Activated T-cell treated with anti-CD3 and anti-CD28 coated beads for 4 hours (primary cell): ENCODE data around the gene NCOR2.

Source experiments
- DNase-seq: peaks from one replicate; pipeline ENCODE4 v3.0.0-alpha.2; 2020

Gene NCOR2

DNA sequence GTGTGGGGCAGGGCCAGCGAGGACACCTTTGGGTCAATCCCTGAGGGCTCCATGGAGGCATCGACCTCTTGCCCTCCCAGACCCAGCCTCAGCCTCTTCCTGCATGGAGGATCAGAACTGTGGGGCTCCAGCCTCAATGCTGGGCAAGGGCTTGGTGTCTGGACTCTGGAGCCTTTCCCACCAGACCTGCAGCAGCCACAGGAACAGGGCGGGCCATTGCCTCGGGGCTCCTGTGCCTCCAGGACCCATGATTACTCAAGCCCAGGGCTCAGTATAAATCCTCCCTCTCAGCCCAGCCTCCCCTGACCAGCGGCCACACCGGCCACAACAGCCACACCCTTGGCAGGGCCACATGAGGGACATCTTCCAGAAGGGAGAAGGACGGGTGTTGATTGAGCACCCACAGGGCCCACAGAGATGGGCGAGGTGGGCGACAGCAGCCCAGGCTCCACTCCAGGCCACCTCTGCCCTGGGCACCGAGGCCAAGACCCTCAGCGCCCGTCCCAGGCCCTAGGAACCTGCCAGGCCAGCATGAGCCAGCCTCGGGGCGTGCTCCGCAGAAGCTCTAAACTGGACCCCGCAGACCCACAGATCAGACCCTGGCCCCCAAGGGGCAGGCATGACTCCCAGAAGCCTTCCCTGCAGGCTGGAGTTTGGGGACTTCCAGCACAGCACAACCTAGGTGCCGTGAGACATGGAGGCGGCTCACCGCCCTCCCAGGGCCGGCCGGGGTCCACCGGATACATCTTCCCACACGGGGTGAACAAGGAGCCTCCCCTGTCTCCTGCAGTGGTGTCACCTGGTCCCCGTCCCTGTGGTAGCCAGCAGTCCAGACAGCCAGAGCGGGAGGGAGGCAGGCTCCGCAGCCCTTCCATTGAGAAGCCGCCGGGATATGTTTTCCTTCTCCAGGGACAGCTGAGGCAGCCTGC is 25.1 kb downstream of the NCOR2 start:
- no peak for DNase-seq

DNA sequence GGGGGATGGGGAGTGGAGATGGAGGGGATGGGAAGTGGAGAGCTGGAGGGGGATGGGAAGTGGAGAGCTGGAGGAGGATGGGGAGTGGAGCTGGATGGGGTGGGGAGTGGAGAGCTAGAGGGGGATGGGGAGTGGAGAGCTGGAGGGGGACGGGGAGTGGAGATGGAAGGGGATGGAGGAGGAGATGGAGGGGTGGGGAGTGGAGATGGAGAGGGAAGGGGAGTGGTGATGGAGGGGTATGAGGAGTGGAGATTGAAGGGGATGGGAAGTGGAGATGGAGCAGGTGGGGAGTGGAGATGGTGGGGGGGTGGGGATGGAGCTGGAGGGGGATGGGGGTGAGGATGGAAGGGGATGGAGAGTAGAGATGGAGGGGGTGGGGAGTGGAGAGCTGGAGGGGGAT is 26.1 kb downstream of the NCOR2 start:
- no peak for DNase-seq

DNA sequence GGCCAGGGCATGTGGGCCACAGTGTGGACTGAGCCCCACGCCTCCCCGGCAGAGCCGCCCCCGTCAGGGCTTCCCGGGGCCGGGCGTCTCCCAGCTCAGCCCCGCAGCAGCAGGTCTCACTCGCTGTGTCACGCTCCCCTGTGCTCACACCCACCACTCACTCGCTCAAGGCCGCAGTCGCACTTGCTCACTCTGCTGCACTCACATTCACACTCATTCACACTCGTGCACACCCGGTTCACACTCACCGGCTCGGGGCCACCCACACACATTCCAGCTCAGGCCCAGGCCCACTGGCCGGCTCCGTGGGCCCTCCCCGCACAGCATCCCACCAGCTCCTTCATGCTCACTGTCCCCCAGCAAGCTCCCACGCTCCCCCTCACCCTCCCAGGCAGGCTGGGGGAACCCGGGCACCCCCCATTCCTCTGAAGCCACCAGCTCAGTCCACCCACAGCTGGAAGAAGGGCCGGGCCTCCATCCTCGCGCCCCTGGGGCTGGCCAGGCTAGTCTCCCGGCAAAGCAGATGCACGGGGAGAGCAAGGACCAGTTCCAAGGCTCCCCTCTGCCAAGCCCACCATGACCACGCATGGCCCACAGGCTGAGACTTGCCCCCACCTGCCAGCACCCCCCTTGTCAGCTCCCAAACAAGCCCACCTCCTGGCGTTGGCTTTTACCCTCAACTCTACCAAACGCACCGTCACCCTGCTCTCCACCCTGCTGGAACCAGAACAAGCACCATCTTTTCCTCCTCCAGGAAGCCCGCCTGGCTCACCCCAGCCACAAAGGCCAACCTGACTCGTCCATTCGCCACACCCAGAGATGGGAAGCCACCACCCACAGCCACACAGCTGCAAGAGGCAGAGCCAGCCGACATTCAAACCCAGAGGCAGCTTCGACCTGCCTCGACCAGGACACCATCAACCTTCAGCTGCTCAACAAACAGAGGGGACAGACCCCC is 28.0 kb downstream of the NCOR2 start:
- DNase-seq: no peak

DNA sequence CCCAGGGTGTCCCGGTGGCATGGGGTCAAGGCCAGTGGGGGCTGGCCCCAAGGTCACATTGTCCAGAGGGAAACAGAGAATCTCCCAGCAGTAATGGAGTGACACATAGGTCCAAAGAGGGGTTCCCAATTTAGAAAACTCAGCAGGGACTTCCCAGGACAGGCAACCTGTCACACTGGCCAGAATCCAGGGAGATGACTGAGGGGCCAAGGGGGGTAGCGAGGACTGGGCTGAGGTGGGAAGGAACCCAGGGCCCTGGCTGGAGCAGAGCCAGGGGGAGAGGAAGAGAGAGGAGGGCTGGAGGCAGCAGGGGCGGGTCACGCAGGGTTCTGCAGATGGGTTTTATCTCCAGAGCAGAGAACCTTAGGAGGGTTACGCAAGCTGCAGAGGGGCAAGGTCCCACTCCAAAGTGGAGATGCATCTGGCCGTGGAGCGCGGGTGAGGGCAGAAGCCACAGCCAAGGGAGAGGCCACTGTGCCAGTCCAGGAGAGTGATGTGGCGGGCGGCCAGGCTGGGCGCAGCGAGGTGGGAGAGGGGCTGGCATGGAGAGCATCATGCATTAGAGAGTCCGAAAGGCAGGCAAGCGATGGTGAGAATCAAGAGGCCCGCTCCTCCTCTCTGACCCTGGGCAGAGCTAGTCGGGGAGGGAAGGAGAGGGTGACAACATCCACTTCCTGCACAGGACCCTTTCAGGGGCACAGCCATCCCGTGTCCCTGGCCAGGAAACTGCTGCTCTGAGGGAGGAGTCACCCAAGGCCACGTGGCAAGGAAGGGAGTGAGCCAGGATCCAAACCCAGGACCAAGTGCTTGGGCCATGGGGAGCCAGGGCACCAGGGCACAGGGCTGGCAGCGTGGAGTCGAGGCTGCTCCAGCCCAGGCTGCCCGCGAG is 29.0 kb downstream of the NCOR2 start:
- no peak for DNase-seq

DNA sequence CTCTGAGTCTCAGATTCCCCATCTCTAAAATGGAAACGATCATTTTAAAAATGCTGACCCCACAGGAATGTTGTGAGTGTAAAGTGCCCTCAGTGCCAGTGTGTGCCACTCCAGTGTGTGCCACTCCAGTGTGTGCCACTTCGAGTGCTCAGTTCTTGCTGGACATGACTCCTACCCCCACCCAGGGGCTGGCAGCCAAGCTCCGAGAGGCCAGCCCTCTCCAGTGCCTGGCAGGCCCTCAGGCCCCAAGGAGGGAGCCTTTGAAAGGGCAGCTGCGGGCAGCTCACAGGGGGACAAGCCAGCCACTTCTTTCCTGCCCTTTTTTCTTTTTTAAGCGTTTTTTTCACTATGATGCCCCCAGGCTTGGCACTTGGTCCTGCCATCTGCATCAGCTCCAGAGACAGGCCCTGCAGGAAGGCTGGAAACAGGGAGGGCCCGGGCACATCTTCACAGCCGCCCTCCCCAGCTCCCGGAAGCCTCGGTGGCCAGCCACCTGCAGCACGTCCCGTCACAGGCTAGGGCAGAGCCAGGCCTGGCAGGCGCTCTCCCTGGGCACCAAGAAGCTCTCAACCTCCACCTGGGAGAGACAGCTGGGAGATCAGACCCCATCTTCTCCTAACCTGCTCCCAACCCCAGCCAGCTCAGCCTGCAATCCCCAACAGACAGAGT is 29.8 kb downstream of the NCOR2 start:
- DNase-seq: no peak

DNA sequence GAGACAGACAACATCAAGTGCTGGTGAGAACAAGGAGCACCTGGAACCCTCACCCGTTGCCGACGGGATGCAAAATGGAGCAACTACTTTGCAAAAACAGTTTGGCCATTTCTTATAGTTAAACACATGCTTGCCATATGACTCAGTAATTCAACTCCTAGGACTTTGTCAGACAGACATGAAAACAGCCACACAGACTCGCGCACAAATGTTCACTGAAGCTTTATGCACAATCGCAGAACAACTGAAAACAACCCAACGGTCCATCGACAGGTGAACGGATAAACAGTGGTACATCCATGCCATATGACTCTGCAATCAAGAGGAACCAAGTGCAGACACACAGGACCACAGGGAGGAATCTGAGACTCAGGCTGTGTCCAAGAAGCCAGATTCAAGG is 30.8 kb downstream of the NCOR2 start:
- DNase-seq: no peak

DNA sequence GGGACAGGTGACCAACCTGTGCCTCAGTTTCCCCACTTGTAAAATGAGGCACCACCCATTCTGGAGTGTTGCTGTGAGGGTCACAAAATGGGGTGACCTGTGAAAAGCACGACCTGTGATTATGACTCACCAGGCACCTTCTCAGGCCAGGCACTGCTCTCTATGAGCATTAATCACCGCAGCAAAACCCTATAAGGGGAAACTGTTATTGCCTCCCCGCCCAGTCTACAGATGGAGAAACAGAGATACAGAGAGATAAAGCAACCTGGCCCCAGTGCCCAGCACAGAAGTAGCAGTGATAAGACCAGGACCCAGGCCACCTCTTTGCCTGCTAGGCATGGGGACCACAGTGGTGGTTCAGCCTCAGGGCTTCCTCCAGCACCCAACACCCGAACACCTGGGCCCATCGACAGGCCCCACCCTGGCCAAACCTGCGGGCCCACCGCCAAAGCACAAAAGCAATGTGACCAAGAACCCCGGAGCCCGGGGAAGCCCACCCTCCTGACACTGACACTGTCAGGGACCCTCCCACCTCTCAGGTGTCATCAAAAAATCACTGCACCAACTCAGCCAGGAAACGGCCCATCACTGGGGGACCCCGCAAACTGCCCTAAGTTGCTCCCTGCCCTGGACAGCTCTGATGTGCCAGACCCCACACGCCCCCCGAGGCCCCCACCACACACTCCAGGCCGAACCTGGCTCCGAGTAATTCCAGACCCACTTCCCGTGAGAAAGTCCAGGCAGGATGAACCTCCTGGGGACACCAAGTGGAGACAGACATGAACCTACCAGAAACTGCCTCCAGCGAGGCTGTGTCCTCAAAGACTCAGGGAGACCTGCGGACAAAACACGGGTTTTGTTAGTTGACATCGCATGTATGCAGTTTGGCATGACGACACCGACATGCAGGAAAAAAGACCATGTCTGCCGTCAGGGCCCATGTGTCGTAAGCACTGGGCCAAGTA is 32.4 kb downstream of the NCOR2 start:
- DNase-seq: no peak

DNA sequence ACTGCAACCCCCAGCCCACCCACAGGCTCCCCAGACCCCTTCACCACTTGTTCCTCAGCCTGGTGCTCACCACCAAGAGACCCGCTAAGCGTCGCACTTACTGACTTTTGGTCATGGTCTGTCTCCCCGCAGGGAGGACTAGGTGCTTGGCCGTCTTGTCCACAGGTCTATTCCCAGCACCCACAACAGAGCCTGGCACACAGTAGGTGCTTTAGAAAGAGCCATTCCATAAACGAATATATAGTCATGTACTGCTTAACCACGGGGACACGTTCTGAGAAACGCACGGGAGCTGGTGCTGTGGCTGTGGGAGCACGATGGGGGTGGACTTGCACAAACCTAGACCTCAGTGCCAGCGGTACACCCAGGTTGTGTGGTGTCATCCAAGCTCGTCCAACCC is 34.0 kb downstream of the NCOR2 start:
- no peak for DNase-seq

DNA sequence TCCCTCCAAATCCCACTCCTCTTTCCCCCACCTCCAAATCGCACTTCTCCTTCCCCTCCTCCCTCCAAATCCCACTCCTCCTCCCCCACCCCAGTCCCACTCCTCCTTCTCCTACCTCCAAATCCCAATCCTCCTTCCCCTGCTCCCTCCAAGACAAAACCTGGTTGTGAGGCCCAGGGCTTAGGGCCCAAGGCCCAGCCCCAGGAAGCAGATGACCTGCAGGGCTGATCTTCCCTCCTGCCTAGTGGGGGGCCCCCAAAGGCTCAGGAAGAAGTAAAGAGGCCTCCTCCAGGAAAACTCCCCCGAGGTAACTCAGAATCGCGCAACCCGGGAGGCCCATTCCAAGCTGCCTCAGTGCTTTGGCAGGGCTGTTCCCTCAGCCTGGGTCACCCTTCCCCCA is 34.4 kb downstream of the NCOR2 start:
- DNase-seq: no peak

DNA sequence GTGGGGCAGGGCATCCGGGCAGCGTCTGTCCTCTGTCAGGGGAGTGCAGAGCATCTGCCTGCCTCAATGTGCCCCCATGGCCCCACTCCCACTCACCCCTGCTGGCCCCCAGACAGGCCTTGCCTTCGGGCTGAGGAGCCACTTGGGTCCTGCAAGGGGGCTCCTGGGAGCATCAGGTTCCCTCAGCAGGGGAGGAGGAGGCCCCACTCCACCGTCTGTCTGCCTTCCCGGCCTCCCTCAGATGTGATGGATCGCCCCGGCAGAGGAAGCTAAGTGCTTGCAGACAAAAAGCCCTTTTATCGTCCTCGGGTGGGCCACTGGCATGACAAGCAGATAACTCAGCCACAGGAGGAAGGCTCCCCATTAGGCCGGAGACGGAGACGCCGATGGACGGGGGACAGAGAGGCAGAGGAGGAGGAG is 35.1 kb downstream of the NCOR2 start:
- DNase-seq: no peak

DNA sequence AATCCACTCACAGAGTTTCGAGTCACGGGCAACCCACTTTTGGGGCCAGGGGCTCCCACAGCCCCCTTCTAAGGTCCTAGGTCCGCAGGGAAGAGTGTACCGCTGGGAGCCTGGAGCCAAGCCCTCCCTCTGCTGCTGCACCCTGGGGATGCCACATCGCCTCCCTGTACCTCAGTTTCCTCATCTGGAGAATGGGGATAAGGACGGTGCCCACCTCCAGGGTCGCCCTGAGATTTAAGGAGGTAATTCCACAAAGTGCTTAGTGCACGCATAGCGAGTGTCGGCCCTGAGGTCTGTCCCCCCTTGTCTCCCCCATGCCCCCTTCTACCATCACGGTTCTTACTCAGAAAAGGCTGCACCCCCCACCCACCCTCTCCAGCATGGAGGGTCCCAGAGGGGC is 35.5 kb downstream of the NCOR2 start:
- no peak for DNase-seq

DNA sequence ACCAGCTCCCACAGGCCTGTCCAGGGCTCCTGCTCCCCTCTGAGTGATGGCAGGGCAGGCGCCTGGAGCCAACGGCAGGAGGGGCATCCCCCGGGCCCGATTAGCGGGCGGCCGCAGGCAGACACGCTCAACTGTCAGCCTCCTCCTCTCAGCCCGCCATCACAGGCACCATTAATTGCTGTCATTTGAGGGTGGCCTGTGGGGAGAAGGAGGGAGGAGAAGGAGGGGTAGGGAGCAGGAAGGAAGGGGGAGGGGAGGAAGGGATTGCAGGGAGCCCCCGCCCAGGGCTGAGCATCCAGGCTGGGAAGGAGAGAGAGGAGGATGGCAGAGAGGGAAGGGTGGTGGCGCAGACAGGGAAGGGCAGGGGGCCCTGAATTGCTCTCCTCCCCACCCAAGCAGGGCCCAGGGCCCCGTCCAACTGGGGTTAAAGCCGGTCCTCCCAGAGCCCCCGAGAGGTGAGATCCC is 36.1 kb downstream of the NCOR2 start:
- no peak for DNase-seq

DNA sequence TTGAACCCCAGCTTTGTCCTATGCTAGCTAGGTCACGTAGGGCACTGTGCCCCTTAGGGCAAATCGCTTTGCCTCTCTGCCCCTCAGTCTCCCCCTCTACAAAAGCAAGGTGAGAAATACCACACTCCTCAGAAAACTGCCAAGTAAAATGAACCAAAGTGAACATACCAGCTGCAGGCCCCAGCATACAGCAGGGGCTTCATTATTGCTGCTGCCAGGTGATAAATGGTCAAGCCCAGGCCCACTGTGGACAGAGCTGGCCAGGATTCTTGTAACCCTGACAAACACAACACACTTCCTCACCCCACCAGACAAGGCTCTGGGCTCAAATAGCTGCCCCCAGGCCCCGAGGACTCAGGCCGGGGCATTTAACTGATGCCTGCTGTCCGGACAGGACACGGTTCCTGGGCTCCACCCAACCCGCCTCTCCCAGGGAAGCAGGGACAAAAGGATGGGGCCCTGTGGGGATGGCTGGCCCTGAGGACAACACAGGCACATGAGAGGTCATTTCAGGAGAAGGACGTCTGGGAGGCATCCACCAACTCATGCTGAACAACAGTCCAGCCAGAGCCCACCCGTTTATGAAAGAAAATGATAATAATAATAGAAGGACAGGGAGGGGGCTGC is 36.7 kb downstream of the NCOR2 start:
- no peak for DNase-seq

DNA sequence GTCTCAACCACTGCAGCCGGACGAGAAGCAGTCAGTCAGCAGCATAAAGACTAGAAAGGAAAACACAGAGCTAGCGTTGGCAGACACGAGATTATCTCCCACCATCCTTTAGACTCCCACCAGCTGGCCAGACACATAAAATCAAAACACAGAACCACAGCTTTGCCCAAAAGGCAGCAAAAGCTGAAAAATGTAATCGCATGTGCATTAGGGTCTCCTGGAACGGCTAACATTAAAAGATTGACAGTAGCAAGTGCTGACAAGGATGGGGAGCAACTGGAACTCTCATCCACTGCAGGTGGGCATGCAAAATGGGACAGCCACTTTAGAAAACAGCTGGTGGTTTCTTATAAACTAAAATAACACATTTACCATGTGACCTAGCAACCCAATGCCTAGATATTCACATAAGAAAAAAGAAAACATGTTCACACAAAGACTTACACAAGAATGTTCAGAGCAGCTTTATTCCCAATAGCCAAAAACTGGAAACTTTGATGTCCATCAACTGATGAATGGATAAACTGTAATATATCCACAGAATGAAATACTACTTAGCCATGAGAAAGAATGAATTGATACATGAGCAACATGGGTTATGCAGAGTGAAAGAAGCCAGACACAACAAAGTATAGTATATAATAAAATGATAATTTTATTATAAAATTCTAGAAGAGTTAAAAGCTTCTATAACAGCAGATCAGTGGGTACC is 37.7 kb downstream of the NCOR2 start:
- no peak for DNase-seq

DNA sequence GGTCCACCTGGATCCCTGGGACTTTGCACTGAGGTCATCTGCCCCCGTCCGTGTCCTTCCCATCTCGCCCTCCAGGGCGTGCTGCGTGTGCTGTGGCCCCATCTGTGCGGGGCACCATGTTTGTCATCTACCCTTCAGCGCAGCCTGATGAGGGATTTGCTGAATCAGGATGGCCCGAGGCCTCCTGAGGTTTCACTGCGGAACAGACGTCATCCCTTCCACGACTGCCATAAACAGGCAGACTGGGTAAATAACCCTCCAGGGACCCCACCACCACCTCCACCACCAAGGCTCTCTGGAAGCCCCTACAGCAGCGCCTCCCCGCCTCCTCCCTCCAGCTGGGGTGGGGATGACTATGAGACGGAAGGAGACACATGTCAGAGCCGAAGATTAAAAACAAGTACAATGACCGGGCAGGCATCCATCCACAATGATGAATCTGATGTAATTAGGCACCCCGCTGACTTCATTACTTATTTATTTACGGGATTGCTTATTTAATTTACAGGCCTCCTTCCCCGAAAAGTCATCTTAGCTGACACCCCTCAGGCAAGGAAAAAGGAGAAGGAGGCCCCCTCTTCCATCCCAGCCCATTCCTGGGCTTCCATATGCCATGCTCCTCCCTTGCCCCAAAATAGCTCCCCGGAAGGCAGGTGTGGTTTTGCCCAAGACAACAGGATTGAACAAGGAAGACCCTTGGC is 39.4 kb downstream of the NCOR2 start:
- DNase-seq: no peak

DNA sequence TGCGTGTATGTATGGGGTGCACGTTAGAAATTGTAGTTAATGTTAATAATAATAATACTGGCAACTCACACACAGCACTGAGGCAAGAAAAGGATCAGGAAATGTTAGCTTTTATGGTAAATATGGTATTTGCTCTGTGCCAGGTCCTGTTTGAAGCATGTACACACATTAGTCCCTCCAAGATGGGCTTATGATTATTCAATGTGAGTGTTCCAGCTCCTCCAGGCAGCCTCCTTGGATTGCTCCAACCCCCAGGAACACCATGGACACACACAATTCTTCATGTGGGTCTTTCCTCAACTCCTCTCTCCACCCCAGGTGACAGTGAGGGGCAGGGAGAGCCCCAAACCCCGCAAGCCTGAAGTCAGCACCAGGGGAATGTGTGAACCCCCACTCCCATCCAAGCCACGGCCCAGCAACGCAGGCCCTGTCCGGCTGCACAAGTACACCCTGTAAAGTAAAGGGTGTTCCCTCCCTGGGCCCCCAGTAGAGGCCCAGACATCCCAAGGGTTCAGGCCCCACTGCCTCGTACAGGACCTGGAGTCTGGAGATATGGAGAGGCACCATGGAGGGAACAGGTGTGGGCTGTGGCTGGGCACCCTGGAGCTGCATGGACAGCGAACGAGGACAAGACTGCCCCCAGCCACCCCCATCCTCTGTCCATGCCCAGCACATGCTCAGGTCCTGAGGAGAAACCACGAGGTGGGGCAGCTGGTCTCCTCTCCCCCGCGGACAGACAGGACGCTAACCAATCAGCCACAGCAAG is 41.3 kb downstream of the NCOR2 start:
- no peak for DNase-seq

DNA sequence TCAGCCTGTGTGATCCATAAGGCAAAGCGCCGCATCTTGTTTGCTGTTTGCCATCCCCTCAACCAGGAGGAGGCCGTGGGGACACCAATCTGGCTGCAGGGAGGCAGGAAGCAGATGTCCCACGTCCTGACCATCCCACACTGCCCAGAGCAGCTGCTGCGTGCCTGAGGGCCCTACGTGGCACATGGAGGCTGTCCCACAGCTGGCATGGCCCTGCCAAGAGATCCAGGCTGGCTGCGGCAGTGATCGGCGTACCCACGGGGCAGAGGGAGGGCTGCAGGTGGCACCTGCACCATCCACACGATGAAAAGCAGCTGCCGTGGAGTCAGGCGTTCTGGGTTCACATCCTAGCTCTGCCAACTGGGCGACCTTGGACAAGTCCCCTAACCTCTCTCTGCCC is 42.0 kb downstream of the NCOR2 start:
- no peak for DNase-seq

DNA sequence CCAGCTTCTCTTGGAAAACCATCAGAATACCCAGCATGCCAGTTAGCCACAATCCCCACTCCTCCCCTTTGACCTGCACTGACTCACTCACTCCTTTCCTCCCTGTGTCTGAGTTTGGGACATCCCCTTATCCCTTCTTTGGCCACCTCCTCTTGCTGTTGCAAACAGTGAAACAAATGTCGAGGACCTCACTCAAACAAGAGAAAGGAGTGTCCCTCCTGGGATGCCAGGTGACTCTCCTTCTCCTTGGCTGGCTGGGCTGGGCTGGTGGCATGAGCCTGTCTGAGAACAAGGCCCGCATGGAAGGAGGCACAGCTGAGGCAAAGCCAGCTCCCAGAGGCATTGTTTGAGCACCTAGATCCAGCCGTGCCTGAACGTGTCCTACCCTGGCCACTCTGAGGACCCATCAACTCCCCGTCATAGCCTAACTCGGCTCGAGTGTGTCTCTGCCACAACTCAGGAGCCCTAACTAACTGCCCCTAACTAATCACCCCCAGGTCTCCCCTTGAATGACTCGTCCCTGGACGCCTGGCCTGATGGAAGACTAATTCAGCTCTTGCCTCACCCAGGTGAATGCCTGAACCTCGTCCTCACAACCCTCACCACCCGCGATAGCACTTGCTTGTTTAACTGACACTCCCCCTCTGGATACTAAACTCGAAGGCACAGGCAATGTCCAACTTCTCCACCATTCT is 43.0 kb downstream of the NCOR2 start:
- DNase-seq: no peak
